GM21526 (cell line): ENCODE data around the gene UNC119B.

Experiments used
- ATAC-seq: cut with Tn5 transposase; IDR thresholded peaks from one replicate; pipeline ENCODE4 v1.9.1; 2021; ENCODE audit warnings: moderate library complexity; ENCODE audit not compliant: unreplicated experiment, low FRiP score

Gene UNC119B

DNA sequence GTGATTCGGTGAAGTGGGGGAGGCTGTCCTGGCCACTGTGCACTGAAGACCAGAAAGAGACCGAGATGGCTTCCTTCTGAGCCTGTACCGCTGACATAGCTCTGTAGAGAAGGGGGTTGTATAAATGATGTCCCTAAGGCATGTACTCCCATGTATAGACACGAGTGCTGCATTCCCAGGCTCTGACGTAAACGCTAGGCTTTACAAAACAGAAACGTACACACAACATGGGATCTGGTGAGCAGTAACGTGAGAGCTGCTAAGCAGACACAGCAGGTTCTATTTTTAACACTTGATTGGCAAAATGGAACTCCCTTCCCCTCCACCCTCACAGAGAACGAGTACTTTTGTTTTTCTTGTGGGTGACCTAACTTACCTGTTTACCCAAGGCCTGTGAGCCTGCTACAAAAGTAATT, 51.3 kb downstream of the UNC119B start:
- no peak for ATAC-seq

- no peak for ATAC-seq
Measured at GRCh38 chr12:120762086-120762485, 51.8 kb downstream of the UNC119B start.

- ATAC-seq = no peak
Measured at GRCh38 chr12:120763250-120763649, 53.0 kb downstream of the UNC119B start.

DNA sequence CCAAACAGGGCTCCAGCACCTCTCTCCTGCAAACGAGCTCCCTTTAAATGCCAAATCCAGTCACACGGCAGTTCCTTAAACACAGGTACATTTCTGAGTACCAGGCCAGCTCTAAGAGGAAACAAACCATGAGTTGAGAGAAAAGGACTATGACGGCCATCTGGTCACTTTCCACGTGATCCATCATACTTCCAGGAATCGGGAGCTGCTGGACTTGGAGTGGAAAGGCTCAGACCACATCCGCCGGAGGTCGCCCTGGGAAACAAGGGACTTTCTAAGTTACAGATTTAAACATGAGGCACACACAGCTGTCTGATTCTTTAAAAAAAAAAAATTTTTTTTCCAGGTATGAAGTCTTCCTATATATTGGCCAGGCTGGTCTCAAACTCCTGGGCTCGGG, 54.6 kb downstream of the UNC119B start:
- ATAC-seq = no peak

GRCh38 chr12:120766566-120766965, 56.3 kb downstream of the UNC119B start:
- ATAC-seq = no peak

- ATAC-seq = no peak
Measured at GRCh38 chr12:120767071-120768024, 57.1 kb downstream of the UNC119B start.

GRCh38 chr12:120771097-120771496, 60.8 kb downstream of the UNC119B start:
- ATAC-seq = no peak
